Endometrial microvascular endothelial cells (primary cell): ENCODE measurements around the gene PTPRM. TPM values are rescaled to one million over a fixed set of nuclear protein-coding genes. Genes with fewer than 3 reads are reported as not detected.
"Not testable (repeated sequence)": the region's sequence is repeated elsewhere in the genome, so short reads cannot be mapped to it uniquely, and the experiment has no call there.

Source experiments
- in situ Hi-C: cut with HindIII; loops from 2 replicates; pipeline ENCODE4 v1.10.0; 2017; ENCODE audit warnings: low sequenced_read_pairs, low pct_unique_long_range_greater_than_20kb; ENCODE audit errors: inconsistent ontology term
- total RNA-seq: library from RNA; depleted of rRNA; stranded (reverse); fragments of >200 nt; gene quantifications from one replicate; pipeline ENCODE4 v1.2.3, GENCODE V29; 2015; ENCODE audit errors: inconsistent ontology term

Gene PTPRM
- total RNA-seq, 1 donor from 2014 or later = 59.6 TPM

DNA sequence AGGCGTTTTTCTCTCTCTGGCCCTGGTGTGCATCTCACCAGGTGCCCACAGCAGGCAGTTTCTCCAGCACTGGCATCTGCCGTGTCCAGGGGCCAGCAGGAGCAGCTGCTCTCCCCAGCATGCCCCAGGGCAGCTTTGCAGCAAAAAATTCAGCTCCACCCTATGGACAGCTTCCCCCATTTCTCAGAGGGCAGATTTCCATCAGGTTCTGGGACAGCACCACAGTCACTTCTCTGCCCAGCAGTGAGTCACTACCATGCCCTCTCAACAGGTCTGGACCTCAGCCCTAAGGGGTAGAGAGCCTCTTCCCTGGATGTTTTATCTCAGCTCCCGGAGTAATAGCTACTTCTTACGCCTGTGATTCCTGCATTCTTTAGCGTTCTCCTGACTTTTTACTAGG, 871.9 kb downstream of the PTPRM start:
- in situ Hi-C loops = no loop called here

DNA sequence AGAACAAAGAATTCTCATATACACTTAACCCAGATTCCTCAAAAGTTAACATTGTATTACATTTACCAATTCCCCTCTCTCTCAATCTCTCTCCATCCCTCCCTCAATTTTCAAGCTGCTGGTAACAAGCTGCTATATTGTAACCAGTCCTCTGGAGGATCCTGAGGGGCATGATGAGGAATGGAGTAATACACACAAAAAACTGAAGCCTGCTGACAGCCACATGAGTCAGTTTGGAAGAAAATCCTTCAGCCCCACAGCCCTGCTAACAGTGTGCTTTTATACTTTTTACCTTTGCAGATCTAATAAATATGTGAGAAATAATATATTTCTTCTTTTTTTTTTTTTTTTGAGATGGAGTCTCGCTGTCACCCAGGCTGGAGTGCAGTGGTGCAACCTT, 876.4 kb downstream of the PTPRM start:
- in situ Hi-C loops = no loop called here

DNA sequence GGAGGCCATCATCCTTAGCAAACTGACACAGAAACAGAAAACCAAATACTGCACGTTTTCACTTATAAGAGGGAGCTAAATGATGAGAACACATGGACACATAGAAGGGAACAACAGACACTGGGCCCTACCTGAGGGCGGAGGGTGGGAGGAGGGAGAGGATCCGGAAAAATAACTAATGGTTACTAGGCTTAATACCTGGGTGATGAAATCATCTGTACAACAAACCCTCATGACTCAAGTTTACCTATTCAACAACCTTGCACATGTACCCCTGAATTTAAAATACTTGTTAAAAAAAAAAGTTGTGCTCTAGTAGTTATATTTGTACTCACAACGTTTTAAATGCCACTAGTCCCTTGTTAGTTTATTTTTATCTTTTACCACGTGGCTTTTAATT, 879.8 kb downstream of the PTPRM start:
- in situ Hi-C loops = not testable (repeated sequence)

DNA sequence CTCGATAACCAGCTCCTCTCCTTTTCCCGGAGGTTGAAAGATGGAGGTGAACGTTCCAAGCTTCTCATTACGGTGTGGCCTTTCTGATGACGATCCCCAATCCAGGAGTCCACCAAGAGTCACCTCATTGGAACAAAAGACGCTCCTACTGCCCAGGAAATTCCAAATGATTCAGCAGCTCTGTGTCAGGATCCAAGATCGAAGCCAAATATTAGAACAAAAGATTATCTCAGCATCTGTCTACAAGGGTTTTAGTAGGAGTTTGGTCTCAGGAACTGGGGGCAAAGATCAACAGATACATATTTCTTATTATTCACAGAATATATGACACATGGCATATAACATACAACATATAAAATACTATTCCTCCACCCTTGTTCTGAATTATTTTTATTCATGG, 881.0 kb downstream of the PTPRM start:
- in situ Hi-C loops = no loop called here

DNA sequence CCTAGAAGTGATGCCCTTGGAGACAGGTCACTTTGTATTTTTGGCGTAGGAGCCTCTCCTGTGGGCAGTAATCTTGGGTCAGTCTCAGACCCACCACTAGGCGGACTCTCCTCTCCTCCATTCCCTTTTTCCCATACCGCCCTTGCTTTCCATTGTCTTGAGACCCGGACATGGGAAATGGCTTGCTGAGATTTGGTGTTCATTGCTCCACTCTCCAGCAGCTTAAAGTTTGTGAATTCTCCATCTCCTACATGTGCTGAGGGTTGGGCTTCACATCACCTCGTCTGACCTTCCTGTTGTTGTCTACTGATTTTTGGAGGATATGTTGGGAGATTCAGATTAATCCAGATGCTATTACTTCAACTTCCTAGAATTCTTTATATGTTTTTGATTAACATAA, 882.9 kb downstream of the PTPRM start:
- in situ Hi-C loops = no loop called here

DNA sequence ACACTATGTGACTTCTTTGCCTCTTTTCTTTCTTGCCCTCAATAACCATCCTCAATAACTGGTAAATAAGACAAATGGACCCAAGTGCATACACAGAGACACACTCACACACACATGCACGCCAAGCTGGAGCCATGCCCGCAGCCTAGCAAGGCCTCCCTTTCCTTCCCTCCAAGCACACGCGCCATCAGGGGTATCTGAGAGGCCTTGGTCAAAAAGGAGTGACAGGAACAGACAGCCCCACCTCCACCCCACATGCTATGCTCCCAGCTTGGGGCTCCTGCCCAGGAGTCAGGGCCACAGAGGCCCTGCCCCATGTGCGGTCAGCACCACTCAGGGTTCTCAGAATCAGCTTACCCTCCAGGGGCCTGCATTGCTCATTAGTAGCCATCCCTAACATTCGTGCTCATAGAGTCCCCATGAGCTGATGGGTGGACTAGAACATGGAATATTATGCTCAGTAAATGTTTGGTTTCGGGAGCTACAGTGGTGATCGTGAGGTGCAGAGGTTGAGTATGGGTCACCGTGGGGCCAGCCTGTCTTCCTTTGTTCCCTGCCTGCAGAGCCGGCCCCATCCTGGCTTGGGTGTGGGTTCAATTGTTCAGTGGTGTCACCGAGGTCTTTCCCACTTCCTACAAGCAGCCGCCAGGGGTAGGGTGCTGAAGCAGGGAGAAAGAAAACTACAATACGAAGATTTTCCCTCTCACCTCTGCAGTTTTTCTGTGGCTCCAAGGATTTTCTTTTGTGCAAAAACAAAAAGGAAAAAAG, 884.0 kb downstream of the PTPRM start:
- in situ Hi-C loops = no loop called here

DNA sequence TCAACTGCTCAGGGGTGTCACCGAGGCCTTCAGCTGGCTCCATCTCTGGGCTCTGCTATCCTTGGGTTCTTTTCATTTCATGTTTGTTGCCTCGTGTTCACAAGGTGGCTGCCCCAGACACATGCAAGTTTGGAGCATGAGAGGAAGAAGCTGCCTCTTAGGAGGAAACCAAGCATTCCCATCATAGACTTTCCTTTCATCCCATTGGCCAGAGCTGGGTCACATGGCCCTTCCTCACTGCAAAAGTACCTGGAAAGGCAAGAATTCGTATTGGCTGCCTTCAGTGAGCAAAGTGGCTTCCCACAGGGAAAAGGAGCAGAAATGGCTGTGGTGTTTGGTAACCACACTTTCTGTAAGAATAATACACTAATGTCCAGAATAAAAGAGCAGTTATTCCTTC, 886.4 kb downstream of the PTPRM start:
- in situ Hi-C loops = no loop called here

DNA sequence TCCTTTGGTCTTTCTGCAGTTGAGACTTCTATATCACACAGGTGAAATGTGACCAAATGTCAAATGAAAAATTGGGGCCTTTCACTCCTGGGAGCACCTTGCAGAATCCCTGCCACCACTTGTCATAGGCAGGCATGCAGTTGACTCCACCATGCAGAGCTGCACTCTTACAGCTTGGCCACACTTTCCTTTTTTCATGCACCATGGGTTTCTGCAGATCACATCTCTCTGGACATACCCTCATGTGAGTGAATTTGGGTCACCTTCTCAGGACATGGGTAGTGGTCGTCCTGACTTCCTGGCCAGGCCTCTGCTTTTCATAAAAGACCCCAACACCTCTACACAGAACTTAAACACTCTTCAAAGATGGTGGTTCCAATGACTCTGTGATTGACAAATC, 887.0 kb downstream of the PTPRM start:
- in situ Hi-C loops = no loop called here

DNA sequence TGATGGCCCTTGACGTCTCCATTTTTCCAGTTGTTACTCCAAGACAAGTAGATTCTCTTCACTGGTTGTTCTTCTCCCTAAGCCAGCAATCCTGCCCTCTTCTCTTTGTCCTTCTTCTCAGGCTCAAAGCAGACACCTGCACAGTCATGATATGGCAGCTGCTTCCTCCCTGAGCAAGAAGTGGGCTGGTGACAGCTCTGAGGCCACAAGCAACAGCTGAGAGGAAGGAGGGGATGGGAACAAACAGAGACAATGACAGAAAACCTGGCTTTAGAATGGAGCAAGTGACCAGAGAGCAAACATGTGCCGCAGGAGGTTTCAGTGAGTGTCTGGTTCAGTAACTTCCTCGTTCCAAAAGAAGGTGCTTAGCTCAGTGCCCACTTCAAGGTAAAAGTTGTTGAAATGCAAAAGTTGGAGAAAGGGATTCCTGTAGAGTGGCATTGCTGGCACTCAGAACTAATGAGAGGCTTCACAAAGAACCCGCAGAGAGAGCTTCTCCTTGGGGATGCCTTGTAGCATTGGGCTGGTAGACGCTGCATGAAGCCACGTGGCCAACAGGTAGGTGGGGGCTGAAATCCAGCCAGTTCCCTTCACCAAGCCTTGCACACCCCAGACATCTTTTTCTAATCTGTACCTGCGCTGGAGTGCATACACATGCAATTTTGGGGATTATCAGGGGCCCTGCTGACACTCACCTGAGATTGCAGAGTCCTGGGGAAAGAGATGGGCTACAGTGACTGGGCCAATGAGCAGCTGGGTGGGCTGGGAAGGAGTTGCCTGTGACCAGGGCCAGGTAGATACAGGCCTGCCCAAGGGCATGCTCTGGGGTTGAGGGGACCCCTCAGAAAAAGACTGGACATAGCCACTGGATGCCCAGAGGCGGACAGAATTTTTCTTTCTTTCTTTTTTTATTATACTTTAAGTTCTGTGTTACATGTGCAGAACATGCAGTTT, 888.8 kb downstream of the PTPRM start:
- in situ Hi-C loops = no loop called here
